GM21717 (cell line): Measurements from ENCODE around the gene ATG4B.
"Not testable (repeated sequence)": the region's sequence is repeated elsewhere in the genome, so short reads cannot be mapped to it uniquely, and the experiment has no call there.

Source experiments
- ATAC-seq: cut with Tn5 transposase; IDR thresholded peaks from one replicate; pipeline ENCODE4 v1.9.1; 2021; ENCODE audit warnings: mild to moderate bottlenecking, moderate library complexity; ENCODE audit not compliant: unreplicated experiment

ATG4B gene

DNA sequence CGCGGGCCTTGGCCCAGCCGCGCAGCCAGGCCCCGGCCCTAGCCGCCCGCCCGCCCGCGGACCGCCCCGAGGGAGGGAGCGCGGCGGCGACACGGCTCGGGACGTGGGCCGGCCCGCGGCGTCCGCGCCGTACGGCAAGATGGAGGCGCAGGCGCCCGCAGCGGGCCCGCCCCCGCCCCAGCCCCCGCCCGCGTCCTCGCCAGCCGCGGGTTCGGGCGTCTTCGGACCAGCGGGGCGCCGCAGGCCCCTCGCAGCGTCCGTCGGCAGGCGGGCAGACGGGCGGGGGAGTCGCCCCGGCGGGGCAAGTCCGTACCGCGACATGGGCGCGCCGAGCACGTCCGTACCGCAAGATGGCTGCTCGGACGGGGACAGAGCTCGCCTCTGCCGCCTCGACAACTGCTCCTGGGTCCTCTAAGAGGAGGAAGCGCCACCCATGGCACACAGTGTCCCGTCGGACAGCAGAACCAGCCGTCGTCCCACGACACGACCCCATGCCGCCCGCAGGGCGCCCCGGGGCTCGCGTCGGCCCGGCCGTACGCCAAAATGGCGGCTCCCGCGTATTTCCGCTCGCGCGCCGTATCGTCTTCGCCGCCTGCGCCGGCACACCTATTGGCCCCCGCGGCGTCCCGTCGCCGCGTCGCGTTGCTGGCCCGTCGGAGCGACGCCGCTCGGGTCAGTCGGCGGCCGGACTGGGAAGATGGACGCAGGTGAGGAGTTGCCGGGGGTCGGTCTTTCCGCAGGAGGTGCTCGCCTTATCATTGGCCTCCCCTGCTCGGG is at the start of gene ATG4B, which contains the start of gene THAP4:
Gene ATG4B, plus strand, starts transcription at position 676 of the 777 bp plus-strand sequence. Its CDS starts 22 bp downstream, at position 698.
Gene THAP4, minus strand, starts transcription at position 141 of the 777 bp plus-strand sequence. CDS start 141 bp downstream, outside the sequence.
- ATAC-seq: peak; percentile 53

- ATAC-seq: not testable (repeated sequence)
Observed at GRCh38 chr2:241589863-241590262, 47.6 kb upstream of the ATG4B start.

- ATAC-seq: not testable (repeated sequence)
Observed at GRCh38 chr2:241590496-241591455, 46.7 kb upstream of the ATG4B start.

DNA sequence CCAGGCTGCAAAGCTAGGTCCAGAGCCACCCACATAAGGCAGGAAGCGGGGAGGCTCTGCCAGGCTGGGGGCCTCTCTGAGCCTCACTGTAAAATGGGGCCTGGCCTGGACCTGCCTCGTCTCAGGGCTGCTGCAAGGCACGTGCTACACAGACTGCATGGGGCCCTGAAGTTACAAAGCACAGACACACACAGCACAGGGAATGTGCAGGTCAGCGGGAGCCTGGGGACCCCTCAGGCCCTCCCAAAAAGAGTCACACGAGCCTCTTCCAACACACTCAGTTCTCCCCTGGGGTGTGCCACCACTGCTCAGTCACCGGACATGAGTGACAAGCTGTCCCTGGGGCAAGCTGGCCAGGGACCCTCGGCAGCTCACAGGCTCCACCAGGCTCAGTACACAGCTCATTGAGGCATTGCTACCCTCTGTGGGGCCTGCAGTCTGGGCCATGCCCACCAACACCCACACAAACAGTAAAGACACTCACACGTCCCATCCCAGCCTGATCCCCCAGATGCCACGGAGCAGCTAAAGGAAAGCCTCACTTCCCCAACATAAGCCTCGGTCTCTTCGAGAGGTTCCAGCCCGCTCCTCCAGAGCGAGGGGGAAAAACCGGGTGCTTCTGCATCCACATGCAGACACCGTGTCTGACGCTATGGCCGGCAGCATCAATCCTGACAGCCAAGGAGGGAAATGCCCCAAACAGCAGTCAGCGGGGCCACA is 45.2 kb upstream of the ATG4B start:
- ATAC-seq: no peak

DNA sequence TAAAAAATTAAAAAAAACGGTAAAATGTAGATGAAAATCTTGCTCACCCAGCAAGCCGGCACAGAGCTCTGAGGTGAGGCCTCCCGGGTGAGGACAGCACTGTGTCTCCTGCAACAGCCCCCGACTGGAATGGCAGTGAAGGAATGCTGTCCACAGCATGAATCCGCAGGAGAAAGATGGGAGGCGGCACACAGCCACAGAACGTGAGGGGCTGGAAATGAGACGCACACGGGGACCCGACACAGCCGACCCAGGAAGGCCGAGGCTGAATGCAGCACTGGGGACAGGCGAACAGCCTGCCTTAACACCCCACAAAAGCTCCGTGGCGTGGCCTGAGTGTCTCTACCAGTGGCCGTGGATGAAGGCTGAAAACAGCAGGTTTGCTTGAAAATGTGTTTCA is 44.2 kb upstream of the ATG4B start:
- ATAC-seq: no peak

- ATAC-seq: no peak
Observed at GRCh38 chr2:241595600-241596140, 41.8 kb upstream of the ATG4B start.

DNA sequence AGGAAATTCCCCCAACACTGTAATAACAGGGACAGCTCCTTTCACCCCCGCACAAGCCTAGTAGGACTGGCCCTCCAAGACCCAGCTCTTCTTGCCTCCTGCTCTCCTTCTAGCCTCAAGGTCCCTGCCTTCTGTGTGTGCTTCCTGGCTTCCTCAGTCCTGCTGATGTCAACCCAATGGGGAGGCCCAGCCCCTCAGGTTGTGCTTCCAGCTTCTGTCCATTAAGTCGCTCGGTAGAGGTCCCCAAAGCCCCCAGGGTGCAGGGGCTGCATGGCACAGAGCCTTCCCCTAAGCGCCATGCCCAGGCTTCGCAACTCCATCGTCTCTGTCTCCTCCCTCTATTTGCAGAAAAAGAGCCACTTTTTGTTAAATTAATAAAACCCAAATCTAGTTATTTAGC is 39.9 kb upstream of the ATG4B start:
- ATAC-seq: no peak

- no peak for ATAC-seq
Observed at GRCh38 chr2:241598061-241598460, 39.4 kb upstream of the ATG4B start.

DNA sequence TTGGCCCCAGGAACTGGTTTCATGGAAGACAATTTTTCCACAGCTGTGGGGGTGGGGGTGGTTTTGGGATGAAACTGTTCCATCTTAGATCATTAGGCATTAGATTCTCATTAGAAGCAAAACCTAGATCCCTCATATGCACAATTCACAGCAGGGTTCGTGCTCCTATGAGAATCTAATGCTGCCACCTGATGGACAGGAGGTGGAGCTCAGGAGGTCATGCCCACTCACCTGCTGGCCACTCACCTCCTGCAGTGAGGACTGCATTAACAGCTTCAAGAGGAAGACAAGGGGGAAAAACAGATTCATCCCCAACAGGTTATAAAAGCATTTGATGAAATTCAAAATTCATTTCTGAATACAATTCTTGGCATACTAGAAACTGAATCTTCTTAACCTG is 39.0 kb upstream of the ATG4B start:
- no peak for ATAC-seq

GRCh38 chr2:241599615-241600014 is 37.9 kb upstream of the ATG4B start:
- ATAC-seq: no peak

GRCh38 chr2:241601841-241602240 is 35.7 kb upstream of the ATG4B start:
- no peak for ATAC-seq

- ATAC-seq: no peak
Observed at GRCh38 chr2:241602720-241603119, 34.8 kb upstream of the ATG4B start.

DNA sequence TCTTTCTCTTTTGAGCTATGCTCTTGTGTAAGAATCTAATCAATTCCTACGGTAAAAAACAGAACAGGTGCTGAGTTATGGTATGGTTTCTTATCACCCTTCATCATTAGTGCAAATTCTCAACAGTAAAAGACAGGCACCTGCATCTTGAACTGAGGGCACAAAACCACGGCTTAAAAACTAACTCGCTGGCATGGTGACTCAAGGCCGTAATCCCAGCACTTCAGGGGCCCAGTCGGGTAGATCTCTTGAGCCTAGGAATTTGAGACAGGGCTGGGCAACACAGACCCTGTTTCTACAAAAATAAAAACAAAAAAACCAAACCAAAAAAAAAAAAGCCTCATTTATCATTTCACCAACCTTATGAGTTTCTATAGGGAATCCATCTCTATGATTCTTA is 33.8 kb upstream of the ATG4B start:
- no peak for ATAC-seq

DNA sequence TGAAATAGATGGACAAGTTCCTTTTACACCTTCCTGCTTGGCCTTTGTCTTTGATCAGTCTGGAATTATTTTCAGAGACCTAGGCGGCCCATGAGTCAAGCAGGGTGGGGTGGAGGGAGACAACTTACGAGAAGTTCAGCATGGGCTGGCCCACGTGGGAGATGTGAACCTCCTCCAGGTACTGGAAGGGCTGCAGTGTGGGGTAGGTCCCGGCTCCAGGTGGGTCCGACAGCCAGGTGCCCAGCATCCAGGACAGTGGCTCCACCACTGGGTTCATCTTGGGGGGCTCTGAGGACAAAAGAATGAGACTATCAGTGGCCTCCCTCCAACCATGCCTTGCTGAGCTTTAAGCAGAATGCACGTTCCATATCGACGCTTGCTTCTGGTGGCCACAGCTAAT is 31.3 kb upstream of the ATG4B start:
- ATAC-seq: no peak

GRCh38 chr2:241607162-241607885 is 30.2 kb upstream of the ATG4B start:
- ATAC-seq: no peak

- ATAC-seq: no peak
Observed at GRCh38 chr2:241608881-241609280, 28.6 kb upstream of the ATG4B start.

- peak; percentile 90 for ATAC-seq
Observed at GRCh38 chr2:241609859-241610793, 27.4 kb upstream of the ATG4B start.

DNA sequence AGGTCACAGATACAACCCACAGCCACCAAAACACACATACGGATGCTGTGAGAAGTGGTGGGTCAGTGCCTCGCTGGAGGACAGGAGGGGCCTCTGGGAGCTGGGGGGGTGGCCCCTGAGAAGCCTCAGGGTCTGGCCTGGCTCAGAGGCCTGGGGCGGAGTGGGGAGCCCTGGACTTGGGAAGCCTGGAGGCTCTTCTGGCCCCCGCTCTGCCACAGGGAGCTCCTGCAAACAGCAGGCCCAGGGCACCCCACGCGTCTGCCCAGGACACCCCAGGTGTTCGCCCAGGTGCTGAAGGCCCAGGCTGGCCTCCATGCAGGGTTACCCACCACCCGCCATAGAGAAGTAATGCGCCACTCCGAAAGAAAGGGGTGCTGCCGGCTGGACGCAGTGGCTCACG is 26.4 kb upstream of the ATG4B start:
- ATAC-seq: no peak
